Kidney (tissue), 14 donors: ENCODE results near the gene FNDC1. TPM values are rescaled to one million over a fixed set of nuclear protein-coding genes. Genes with fewer than 3 reads are reported as not detected.

Experiments used
- DNase-seq, 5 donors: peaks; one replicate each; pipeline ENCODE4 v3.0.0-alpha.2; 2013 to 2020
- FAIRE-seq: peaks from 2 replicates; lab custom pipeline; 2012; peaks lifted over from hg19 to GRCh38; lab: Jason Lieb, UNC
- H3K27ac ChIP-seq, 2 donors: one replicate each; pipeline ENCODE4 v1.7.0; 2013; ENCODE audit warnings: low read depth in 2 of 2, low read length in 2 of 2, inconsistent platforms in 1 of 2
- H3K27me3 ChIP-seq: one replicate; pipeline ENCODE4 v1.7.1; 2013; ENCODE audit warnings: low read length, inconsistent platforms; ENCODE audit not compliant: control insufficient read depth, insufficient read depth
- H3K36me3 ChIP-seq, 3 donors: one replicate each; pipeline versions ENCODE4 v1.7.0 to v1.7.1; 2013; ENCODE audit warnings: low read length in 3 of 3, control low read depth in 1 of 3, inconsistent platforms in 1 of 3; ENCODE audit not compliant: insufficient read depth in 3 of 3, control insufficient read depth in 2 of 3
- H3K4me1 ChIP-seq, 3 donors: one replicate each; pipeline versions ENCODE4 v1.7.0 to v1.7.1; 2013; ENCODE audit warnings: low read length in 3 of 3, inconsistent platforms in 1 of 3, low read depth in 1 of 3; ENCODE audit not compliant: control insufficient read depth in 2 of 3, insufficient read depth in 2 of 3
- H3K4me3 ChIP-seq, 3 donors: one replicate each; pipeline versions ENCODE4 v1.7.0 to v1.8.1; 2013; ENCODE audit warnings: low read length in 3 of 3, control low read depth in 1 of 3, inconsistent platforms in 1 of 3
- H3K9ac ChIP-seq, 3 donors: one replicate each; pipeline versions ENCODE4 v1.7.0 to v1.7.1; 2013; ENCODE audit warnings: low read length in 3 of 3, control low read depth in 1 of 3, inconsistent platforms in 1 of 3
- H3K9me3 ChIP-seq, 3 donors: one replicate each; pipeline versions ENCODE4 v1.7.0 to v1.7.1; 2013; ENCODE audit warnings: low read length in 3 of 3, control low read depth in 1 of 3, inconsistent platforms in 1 of 3; ENCODE audit not compliant: control insufficient read depth in 2 of 3, insufficient read depth in 1 of 3
- intact Hi-C: fragments of 100-400 bp; cut with DNase I; formaldehyde crosslinking; loops from one replicate; pipeline ENCODE4 v1.11.1; 2022
- polyA plus RNA-seq: library from polyadenylated mRNA; stranded (reverse); fragments of 350-450 nt; fragmentation: Illumina TruSeq; extraction: RNeasy Lipid Tissue Mini Kit (QIAGEN cat#74804); gene quantifications from one replicate; pipeline ENCODE4 v1.2.3, GENCODE V29; 2014; ENCODE audit warnings: low read depth, low replicate concordance; ENCODE audit not compliant: insufficient read depth
- total RNA-seq: library from RNA; stranded (reverse); fragmentation: NEBNext Ultra II Directional; extraction: Animal tissue kit (Norgen Biotek cat#: 25700); gene quantifications from one replicate; pipeline ENCODE4 v1.2.1, GENCODE V29; 2021
- TF ChIP-seq, protein P1 (sequence below): IDR thresholded peaks from 3 replicates; pipeline ENCODE4 v1.5.1; 2012; ENCODE audit warnings: mild to moderate bottlenecking, moderate library complexity, borderline replicate concordance; ENCODE audit not compliant: insufficient read depth; ENCODE audit errors: extremely low read depth
- donor health status: control.
- donor health status: control.
- donor health status: control.
- donor health status: control.
- donor health status: control.
- donor health status: DM: yes; HTN: yes; CAD: no.
- donor health status: Normal renal cell carcinoma (clear cell type).

FNDC1 gene
- total and polyA plus RNA-seq, 2 donors from 2014 or later: 0.69 to 1.3 TPM

DNA sequence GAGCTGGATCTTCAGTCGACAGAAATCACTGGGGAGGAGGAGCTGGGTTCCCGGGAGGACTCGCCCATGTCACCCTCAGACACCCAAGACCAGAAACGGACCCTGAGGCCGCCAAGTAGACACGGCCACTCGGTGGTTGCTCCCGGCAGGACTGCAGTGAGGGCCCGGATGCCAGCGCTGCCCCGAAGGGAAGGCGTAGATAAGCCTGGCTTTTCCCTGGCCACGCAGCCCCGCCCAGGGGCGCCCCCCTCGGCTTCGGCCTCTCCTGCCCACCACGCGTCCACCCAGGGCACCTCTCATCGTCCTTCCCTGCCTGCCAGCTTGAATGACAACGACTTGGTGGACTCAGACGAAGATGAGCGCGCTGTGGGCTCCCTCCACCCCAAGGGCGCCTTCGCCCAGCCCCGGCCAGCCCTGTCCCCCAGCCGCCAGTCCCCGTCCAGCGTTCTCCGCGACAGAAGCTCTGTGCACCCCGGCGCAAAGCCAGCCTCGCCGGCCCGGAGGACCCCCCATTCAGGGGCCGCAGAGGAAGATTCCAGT lies 63.0 kb downstream of the FNDC1 start:
- peaks cover 13% of the 10 kb centered on the region for H3K27me3 ChIP-seq
- H3K4me1 ChIP-seq: no peaks in the 10 kb centered on the region
- H3K9ac ChIP-seq: no peak overlapping the region
- H3K36me3 ChIP-seq: no peaks in the 10 kb centered on the region
- H3K27ac ChIP-seq: no peak overlapping the region
- intact Hi-C loops: no loop called here
- FAIRE-seq: no peak
- no peak overlapping the region for H3K4me3 ChIP-seq
- no peaks in the 10 kb centered on the region for H3K9me3 ChIP-seq
- no peak for DNase-seq
- TF ChIP-seq, protein P1, sequence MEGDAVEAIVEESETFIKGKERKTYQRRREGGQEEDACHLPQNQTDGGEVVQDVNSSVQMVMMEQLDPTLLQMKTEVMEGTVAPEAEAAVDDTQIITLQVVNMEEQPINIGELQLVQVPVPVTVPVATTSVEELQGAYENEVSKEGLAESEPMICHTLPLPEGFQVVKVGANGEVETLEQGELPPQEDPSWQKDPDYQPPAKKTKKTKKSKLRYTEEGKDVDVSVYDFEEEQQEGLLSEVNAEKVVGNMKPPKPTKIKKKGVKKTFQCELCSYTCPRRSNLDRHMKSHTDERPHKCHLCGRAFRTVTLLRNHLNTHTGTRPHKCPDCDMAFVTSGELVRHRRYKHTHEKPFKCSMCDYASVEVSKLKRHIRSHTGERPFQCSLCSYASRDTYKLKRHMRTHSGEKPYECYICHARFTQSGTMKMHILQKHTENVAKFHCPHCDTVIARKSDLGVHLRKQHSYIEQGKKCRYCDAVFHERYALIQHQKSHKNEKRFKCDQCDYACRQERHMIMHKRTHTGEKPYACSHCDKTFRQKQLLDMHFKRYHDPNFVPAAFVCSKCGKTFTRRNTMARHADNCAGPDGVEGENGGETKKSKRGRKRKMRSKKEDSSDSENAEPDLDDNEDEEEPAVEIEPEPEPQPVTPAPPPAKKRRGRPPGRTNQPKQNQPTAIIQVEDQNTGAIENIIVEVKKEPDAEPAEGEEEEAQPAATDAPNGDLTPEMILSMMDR: no peak

DNA sequence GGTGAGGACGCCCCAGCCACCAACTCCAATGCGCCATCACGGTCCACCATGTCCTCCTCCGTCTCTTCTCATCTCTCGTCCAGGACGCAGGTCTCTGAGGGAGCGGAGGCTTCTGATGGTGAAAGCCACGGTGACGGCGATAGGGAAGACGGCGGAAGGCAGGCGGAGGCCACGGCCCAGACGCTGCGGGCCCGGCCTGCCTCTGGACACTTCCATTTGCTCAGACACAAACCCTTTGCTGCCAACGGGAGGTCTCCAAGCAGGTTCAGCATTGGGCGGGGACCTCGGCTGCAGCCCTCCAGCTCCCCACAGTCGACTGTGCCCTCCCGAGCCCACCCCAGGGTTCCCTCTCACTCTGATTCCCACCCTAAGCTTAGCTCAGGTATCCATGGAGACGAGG lies 63.6 kb downstream of the FNDC1 start:
- intact Hi-C loops: no loop called here
- FAIRE-seq: no peak
- Histone ChIP-seq H3K4me1 (no peaks in the 10 kb centered on the region), H3K36me3 (no peaks in the 10 kb centered on the region), H3K9me3 (no peaks in the 10 kb centered on the region), H3K27ac (no peak overlapping the region), H3K9ac (no peak overlapping the region), H3K4me3 (no peak overlapping the region), H3K27me3 (peaks cover 13% of the 10 kb centered on the region)
- TF ChIP-seq, protein P1: no peak
- no peak for DNase-seq

DNA sequence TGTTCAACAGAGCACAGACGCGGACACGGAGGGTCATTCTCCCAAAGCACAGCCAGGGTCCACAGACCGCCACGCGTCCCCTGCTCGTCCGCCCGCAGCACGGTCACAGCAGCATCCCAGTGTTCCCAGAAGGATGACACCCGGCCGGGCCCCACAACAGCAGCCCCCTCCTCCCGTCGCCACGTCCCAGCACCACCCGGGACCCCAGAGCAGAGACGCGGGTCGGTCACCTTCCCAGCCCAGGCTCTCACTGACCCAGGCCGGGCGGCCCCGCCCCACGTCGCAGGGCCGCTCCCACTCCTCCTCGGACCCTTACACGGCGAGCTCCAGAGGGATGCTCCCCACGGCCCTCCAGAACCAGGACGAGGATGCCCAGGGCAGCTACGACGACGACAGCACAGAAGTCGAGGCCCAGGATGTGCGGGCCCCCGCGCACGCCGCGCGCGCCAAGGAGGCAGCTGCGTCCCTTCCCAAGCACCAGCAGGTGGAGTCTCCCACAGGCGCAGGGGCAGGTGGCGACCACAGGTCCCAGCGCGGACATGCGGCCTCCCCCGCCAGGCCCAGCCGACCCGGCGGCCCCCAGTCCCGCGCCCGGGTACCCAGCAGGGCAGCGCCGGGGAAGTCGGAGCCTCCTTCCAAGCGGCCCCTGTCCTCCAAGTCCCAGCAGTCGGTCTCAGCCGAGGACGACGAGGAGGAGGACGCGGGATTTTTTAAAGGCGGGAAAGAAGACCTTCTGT lies 64.3 kb downstream of the FNDC1 start:
- H3K4me1 ChIP-seq: no peaks in the 10 kb centered on the region
- H3K9ac ChIP-seq: no peak overlapping the region
- H3K27me3 ChIP-seq: peaks cover 13% of the 10 kb centered on the region
- DNase-seq (peak in 3 of 5 donors; percentile 38 to 55 (median 41)), FAIRE-seq (no peak)
- no peak overlapping the region for H3K4me3 ChIP-seq
- no peaks in the 10 kb centered on the region for H3K36me3 ChIP-seq
- TF ChIP-seq, protein P1: peak; percentile 14
- no peak overlapping the region for H3K27ac ChIP-seq
- no peaks in the 10 kb centered on the region for H3K9me3 ChIP-seq
- intact Hi-C loops: no loop called here
